Stimulated activated effector memory CD8-positive, alpha-beta T cell treated with anti-CD3 and anti-CD28 coated beads, Interleukin-12 subunit alpha, Interleukin-12 subunit beta, amount 100 ng/mL, for 72 hours (primary cell): ENCODE results near the gene SLC6A9.

Experiments used
- ATAC-seq: fragments of 150-1000 bp; cut with Tn5 transposase; 2 replicates; pipeline ENCODE4 v1.10.0; 2021
- DNase-seq, 2 donors: peaks; one replicate each; pipeline ENCODE4 v3.0.0; 2021 to 2022; ENCODE audit warnings: low spot score in 2 of 2
- H3K27ac Mint-ChIP-seq: one replicate; pipeline ENCODE4 v1.8.0; 2022; ENCODE audit warnings: mild to moderate bottlenecking, mixed read lengths
- H3K36me3 Mint-ChIP-seq: one replicate; pipeline ENCODE4 v1.8.0; 2022; ENCODE audit warnings: mild to moderate bottlenecking, mixed read lengths
- H3K4me1 Mint-ChIP-seq: one replicate; pipeline ENCODE4 v1.8.0; 2022; ENCODE audit warnings: mixed read lengths
- H3K4me3 Mint-ChIP-seq: one replicate; pipeline ENCODE4 v1.8.0; 2022; ENCODE audit warnings: mild to moderate bottlenecking, mixed read lengths
- H3K9me3 Mint-ChIP-seq: one replicate; pipeline ENCODE4 v1.8.0; 2022; ENCODE audit warnings: mixed read lengths

Gene SLC6A9

DNA sequence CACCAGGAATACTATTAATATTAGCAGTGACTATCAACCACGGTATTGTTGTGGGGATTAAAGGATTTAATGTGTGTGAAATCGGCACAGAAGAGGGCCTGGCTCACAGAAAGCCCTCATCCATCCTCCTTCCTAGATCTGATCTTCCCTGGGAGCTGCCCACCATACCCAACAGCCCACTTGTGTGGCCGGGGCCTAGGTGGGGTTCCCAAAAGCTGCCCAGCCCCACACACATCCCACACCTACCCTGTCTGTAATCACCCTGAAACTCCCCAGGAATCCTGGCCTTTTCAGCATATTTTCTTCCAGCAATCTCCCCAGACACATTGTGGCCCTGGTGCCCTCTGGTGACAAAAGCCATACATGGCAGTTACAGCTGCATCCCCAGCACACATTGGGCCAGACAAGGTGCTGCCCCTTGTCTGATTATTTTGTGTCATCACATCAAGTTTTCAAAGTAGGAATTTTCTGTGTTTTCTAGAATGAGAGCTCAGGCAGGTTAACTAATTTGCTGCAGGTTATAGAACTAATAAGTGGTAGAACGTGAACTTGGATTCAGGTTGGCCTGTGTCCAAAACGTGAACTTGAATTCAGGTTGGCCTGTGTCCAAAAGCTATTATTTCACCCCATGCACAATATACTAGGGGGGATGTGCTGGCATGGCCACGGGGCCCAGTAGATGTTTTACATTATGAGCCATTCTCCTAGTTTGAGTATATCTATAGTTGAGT is 5.3 kb upstream of the SLC6A9 start:
- peak; percentile 49 to 78 for DNase-seq
- ATAC-seq = peak; percentile 73
- H3K36me3 Mint-ChIP-seq = peaks cover 6% of the 10 kb centered on the region
- H3K4me1 Mint-ChIP-seq = peaks cover 15% of the 10 kb centered on the region
- H3K27ac Mint-ChIP-seq = no peak overlapping the region
- no peak overlapping the region for H3K4me3 Mint-ChIP-seq
- H3K9me3 Mint-ChIP-seq = no peaks in the 10 kb centered on the region

DNA sequence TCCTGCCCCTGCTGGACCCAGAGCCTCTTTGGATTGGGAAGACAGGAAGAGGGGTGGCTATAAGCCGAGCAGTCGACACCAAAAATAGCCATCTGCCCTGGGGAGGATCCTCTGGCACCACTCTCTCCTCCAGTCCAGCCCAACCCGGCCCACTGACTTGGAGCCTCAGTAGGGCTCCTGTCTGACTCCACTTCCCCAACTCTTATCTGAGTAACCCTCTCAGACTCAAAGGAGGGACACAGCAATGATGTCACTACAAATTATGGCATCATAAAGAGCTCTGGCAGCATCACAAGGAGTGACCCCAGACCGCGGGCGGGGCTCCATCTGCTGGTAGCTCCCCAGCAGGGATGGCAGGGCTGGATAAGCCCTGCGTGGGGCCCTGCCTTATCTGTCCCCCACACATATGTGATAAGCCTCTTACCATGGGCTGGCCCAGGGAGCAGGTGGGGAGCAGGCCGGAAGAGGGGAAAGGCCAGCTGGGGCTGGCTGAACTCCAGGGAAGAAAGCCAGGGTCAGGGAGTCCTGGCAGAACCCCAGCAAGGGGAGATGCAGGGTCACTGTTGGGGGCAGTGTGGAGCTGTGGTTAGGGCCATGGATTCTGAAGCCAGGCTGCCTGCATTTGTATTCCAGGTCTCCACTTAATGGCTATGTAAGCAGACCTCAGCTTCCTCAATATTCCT is 4.6 kb upstream of the SLC6A9 start:
- H3K4me3 Mint-ChIP-seq = no peak overlapping the region
- no peak for ATAC-seq
- H3K9me3 Mint-ChIP-seq = no peaks in the 10 kb centered on the region
- peaks cover 22% of the 10 kb centered on the region for H3K4me1 Mint-ChIP-seq
- DNase-seq = no peak
- peaks cover 12% of the 10 kb centered on the region for H3K36me3 Mint-ChIP-seq
- H3K27ac Mint-ChIP-seq = no peak overlapping the region

DNA sequence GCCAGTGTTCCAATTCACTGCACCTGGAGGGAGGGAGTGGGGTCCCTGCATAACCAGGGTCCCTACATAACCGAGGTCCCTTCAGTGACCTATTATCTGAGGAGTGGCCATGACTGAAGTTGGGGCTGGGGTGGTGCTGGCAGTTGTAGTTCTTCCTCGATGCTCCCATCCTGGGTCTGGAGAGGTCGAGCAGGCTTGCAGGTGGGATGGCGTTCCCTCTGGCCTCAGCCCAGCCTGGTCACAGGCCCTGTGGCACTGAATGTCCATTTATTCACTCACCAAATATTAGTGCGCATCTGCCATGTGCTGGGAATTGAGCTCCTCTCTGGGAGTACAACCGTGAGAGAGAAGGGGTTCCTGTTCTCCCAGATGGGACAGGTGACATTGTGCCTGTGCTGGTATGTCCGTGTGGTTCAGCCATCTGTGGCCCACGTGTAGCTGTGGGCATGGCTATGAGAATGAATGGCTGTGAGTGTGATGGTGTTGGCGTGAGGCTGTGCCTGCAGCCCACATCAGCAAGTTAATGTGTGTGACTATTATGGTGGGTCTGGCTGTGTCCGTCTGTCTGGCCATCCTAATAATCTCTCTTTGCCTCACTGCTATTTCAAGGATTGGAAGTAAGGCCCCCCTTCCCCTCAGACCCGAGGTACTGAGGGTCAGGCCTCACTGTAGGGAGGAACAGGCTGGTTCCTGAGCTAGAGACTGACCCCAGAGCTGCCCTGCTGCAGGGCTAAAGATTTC is 3.9 kb upstream of the SLC6A9 start:
- no peak for DNase-seq
- H3K4me3 Mint-ChIP-seq = no peak overlapping the region
- ATAC-seq = no peak
- peaks cover 12% of the 10 kb centered on the region for H3K36me3 Mint-ChIP-seq
- H3K27ac Mint-ChIP-seq = no peak overlapping the region
- H3K4me1 Mint-ChIP-seq = peaks cover 22% of the 10 kb centered on the region
- H3K9me3 Mint-ChIP-seq = no peaks in the 10 kb centered on the region

DNA sequence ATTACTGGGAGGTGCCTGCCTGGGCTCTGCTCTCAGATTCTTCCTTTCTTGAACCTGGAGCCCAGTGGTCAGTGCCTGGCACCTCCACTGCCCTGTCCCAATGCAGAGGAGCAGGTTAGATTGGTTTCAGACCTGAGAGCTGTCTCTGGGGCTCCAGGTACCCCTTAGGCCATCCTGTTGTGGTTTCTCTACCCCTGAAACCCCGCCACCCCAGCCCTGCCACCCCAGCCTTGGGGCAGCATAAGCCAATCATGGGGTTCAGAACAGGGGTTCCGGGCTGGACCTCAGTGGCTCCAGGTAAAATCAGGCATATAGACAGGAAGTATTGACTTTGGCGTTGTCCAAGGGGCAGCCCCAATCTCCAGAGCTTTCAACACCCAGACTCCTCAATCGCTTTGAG is 3.2 kb upstream of the SLC6A9 start:
- Mint-ChIP-seq H3K36me3 (peaks cover 12% of the 10 kb centered on the region), H3K4me1 (peaks cover 28% of the 10 kb centered on the region), H3K27ac (no peak overlapping the region), H3K4me3 (no peak overlapping the region), H3K9me3 (no peaks in the 10 kb centered on the region)
- no peak for DNase-seq
- no peak for ATAC-seq

DNA sequence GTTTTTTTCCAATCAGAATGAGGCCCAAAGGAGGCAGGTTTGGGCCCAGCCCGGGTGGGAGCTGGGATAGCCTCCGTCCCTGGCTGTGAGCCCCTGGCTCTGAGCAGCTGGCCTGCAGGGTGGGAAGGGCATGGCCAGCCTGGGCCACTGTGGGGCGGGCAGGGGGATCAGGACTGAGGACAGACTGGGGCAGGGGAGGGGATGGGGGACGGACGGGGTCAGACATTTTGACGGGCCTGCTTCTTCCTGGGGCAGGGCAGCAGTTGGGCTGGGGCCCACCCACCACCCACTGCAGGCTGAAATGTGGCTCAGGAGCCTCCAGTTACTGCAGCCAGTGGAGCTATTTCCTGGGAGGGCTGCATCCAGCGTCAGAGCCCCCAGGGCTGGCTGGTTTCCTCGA is 2.5 kb upstream of the SLC6A9 start:
- Mint-ChIP-seq H3K36me3 (peaks cover 12% of the 10 kb centered on the region), H3K4me1 (peaks cover 35% of the 10 kb centered on the region), H3K27ac (no peak overlapping the region), H3K4me3 (no peak overlapping the region), H3K9me3 (no peaks in the 10 kb centered on the region)
- ATAC-seq (no peak), DNase-seq (no peak)

DNA sequence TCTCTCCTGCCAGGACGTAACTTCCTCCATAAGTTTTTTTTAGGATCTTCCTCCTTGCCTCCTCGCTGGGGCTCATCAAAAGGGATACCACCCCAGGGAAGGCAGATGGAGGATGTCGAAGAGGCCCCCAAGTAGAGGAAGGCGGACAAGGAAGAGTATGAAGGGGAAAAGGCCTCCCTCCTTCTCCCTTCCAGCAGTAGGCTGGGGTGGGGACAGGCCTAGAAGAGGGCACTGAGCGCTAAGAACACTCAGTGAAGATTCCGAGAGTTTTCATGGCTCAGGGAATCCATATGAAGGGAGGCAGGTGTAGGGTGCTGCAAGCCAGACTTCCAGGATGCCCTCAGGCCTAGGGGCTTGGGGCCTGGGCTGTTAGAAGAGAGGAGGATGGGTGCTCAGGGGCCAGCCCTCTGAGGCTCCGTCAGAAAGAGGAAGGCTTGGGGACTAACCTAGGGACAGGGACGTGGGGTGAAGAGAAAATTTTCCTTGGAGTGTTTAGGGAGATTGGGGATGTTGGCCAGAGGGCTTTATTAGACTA is 1.8 kb upstream of the SLC6A9 start:
- peak overlapping the region; percentile 29 for H3K27ac Mint-ChIP-seq
- H3K36me3 Mint-ChIP-seq = peaks cover 12% of the 10 kb centered on the region
- peaks cover 41% of the 10 kb centered on the region for H3K4me1 Mint-ChIP-seq
- no peaks in the 10 kb centered on the region for H3K9me3 Mint-ChIP-seq
- ATAC-seq (no peak), DNase-seq (no peak)
- H3K4me3 Mint-ChIP-seq = no peak overlapping the region

DNA sequence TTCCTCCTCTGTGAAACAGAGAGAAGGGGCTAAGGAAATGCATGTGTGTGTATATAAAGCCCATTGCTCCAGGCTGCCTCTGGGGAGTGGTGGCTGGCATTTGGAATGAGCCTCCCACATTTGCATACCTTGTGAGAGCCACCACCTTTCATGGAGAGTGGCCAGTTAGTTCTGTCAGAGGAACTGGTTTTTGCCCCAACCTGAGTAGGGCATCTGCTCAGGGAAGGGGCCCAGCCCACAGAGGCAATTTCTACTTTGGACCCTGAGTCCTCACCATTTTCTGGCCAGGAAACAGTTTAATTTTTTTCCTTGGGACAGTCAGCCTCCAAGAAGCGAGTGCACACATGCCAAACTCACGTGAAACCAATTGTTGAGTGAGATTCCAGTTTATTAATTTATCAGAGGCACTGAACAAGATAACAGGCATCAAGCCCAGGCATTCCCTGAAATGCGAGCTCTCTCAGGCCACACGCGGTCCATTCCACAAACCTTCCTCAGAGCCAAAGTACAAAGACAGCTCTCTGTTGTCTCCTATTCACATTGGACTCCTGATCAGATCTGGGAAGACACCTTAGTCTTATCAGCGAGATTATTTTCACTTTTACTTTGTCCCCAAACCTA is 1.0 kb upstream of the SLC6A9 start:
- peak overlapping the region; percentile 29 for H3K27ac Mint-ChIP-seq
- peak overlapping the region; percentile 90 for H3K4me3 Mint-ChIP-seq
- H3K4me1 Mint-ChIP-seq = peaks cover 45% of the 10 kb centered on the region
- no peaks in the 10 kb centered on the region for H3K9me3 Mint-ChIP-seq
- ATAC-seq = no peak
- H3K36me3 Mint-ChIP-seq = peaks cover 12% of the 10 kb centered on the region
- no peak for DNase-seq

DNA sequence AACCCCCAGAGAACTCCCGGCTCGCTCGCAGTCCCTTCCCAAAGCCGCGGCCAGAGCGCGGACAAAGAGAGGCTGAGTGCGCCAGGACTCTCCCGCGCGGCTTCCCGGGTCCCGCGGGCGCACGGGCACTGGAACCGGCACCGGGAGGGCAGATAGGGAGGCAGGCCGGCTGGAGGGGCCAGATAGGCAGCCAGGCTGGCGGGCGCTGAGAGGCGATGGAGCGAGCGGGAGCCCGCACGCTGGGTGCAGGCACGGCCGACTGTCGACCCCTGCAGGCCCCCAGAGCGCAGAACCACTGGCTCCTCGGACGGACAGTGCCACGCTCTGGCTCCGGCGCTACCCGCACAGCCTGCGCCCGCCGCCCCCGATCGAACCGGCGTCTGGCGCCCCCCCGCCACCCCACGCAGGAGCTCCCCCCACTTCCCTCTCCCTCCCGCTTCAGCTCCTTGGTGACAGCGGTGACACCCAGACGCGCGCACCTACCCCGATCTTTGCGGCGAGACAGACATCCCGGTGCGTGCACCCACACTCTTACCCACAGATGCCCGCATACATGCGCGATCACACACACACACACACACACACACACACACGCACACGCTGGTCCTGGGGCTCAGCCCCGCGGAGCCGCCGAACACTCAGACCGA is 534 bp downstream of the SLC6A9 start:
- H3K4me3 Mint-ChIP-seq = peak overlapping the region; percentile 90
- no peaks in the 10 kb centered on the region for H3K9me3 Mint-ChIP-seq
- no peak for DNase-seq
- H3K36me3 Mint-ChIP-seq = peaks cover 12% of the 10 kb centered on the region
- ATAC-seq = peak; percentile 52
- peak overlapping the region; percentile 80 for H3K27ac Mint-ChIP-seq
- H3K4me1 Mint-ChIP-seq = peaks cover 36% of the 10 kb centered on the region

DNA sequence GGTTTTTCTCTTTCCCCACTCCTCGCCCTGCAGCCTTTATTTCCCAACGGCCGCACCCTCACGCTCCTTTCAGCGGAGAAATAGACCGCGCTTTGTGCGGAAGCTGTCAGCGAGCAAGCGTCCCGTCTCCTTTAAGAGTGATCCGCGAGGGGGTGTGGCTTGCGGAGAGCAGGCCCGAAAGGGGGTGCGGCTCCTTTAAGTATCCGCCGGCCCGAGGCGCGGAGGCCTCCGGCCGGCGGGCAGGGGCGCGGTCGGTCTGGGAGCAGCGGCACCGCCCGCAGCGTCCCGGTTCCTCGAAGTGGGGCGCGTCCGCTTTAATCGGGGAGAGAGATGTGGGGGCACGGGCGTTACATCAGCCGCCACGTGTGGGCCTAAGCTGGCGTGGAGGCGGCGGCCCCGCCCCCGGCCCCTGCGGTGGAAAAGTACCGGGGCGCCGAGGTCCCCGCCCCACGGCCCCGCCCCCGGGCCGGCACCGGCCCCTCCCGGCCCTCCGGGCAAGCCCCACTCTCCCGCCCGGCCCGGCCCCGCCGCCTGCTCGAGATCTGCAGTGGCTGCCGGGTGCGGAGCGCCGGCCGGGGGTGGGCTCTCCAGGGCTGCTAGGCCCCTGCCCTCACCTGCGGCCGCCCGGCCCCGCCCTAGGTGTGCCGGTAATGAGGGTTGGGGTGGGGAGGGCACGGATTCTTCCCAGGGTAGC is 1.2 kb downstream of the SLC6A9 start:
- Mint-ChIP-seq H3K36me3 (peaks cover 12% of the 10 kb centered on the region), H3K9me3 (no peaks in the 10 kb centered on the region), H3K27ac (peak overlapping the region; percentile 93), H3K4me1 (peaks cover 36% of the 10 kb centered on the region), H3K4me3 (peak overlapping the region; percentile 90)
- DNase-seq (peak; percentile 78 to 94), ATAC-seq (peak; percentile 87)

DNA sequence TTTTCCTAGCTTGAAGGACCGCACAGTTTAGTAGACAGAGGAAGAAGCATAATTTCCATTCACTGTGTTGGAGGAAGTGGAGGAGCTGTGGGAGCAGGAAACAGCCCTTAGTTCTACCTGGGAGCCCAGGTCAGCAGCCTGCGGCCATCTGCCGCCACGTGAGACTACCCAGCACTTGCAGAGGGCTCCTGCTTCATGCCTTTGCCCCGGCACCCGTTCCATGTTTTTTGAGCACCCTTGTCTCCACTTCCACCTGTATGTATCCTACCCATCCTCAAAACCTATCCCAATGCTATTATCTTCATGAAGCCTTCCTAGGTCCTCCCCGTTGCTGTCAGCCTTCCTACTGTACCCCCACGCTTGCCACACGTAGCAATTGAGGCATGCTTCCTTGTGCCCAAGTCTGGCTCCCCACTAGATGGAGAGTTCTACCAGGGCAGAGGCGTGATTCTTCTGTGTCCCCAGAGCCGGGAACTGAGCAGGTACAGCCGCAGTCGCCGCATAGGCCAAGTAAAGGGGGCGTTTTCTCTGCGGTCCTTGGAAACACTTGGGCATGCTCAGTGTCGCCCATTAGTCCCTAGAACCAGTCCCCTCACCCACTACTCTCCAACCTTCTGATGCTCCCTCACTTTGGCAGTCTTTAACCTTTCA is 1.9 kb downstream of the SLC6A9 start:
- H3K36me3 Mint-ChIP-seq = peaks cover 12% of the 10 kb centered on the region
- peak overlapping the region; percentile 90 for H3K4me3 Mint-ChIP-seq
- no peaks in the 10 kb centered on the region for H3K9me3 Mint-ChIP-seq
- H3K4me1 Mint-ChIP-seq = peaks cover 36% of the 10 kb centered on the region
- ATAC-seq = peak; percentile 41
- peak overlapping the region; percentile 93 for H3K27ac Mint-ChIP-seq
- no peak for DNase-seq

DNA sequence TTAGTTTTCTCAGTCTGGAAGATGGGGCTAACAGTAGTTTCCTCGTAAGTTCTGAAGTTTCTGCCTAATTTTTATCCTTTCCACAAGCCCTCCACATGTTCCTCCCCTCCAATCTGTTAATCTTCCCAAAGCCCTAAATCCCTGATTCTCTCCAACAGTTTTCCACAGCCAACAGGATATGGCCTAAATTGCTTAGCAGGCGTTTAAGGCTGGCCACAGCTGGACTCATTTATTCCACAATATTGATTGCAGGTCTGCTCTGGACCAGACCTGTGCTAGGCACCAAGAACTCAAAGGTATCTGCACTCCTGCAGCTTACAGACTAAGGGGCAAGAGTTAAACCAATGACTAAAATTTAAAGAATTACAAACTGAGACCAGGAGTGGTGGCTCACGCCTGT is 3.9 kb downstream of the SLC6A9 start:
- ATAC-seq (no peak), DNase-seq (no peak)
- no peaks in the 10 kb centered on the region for H3K9me3 Mint-ChIP-seq
- peaks cover 12% of the 10 kb centered on the region for H3K36me3 Mint-ChIP-seq
- H3K4me1 Mint-ChIP-seq = peaks cover 36% of the 10 kb centered on the region
- H3K27ac Mint-ChIP-seq = peak overlapping the region; percentile 35
- no peak overlapping the region for H3K4me3 Mint-ChIP-seq

DNA sequence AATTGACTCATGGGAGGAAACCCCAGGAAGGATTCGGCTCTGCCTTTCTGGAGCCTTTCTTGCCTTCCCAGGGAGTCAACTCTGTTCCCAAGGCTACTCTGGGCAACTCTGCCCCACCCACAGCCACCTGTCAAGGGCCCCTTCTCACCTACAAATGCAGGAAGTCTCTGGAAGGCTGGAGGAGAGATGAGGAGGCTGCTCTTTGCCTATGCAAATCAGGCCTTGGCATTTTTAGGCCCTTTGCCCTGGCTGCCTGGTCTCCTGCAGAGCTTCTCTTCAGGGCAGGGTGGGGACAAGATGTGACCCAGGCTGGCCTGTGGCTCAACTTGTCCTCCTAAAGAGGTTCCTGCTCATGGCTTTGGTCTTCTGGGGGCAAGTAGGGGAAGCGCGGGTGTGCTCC is 5.4 kb downstream of the SLC6A9 start:
- DNase-seq = no peak
- H3K4me1 Mint-ChIP-seq = peaks cover 24% of the 10 kb centered on the region
- H3K9me3 Mint-ChIP-seq = no peaks in the 10 kb centered on the region
- no peak for ATAC-seq
- H3K4me3 Mint-ChIP-seq = no peak overlapping the region
- H3K36me3 Mint-ChIP-seq = no peaks in the 10 kb centered on the region
- no peak overlapping the region for H3K27ac Mint-ChIP-seq

DNA sequence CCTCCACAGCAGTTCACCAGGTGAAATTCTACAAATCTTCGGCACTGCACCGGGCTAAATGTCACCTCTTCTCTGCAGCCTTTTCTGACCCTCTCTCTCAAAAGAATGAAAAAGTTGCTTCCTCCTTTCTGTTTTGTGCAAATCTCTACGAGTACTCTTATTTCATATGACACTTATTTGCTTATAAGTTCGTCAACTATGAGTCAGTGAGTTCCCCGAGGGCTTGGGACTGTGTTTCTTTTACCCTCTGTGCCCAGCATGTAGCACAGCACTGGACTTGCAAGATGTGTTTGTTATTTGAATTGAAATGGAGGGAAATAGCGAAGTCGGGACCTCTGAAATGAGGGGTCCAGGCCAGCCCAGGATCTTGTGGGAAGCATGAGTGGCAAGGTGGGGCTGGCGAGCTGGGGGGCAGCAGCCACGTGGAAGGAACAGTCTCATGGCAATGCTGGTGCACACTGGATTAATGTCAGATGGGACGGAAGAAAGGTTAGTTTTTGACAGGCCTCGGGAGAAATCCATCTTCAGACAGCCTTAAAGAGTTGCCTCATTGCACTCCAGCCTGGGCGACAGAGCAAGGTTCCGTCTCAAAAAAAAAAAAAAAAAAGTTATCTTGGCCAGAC is 6.2 kb downstream of the SLC6A9 start:
- no peak for DNase-seq

More for the DNA sequence above, 6.2 kb downstream of the SLC6A9 start:
- H3K27ac Mint-ChIP-seq = no peak overlapping the region
- no peak overlapping the region for H3K4me3 Mint-ChIP-seq
- peaks cover 23% of the 10 kb centered on the region for H3K4me1 Mint-ChIP-seq
- no peak for ATAC-seq
- no peaks in the 10 kb centered on the region for H3K36me3 Mint-ChIP-seq
- H3K9me3 Mint-ChIP-seq = no peaks in the 10 kb centered on the region
